Stimulated activated CD4-positive, alpha-beta T cell treated with anti-CD3 and anti-CD28 coated beads, TNF-alpha, amount 100 ng/mL, for 1 hour (primary cell): ENCODE measurements around the gene CAPN8.

Experiments used
- DNase-seq, 3 donors: peaks; one replicate each; pipeline ENCODE4 v3.0.0-alpha.2; 2020; ENCODE audit warnings: low read depth in 3 of 3, low spot score in 1 of 3

CAPN8 gene

GRCh38 chr1:223665592-223666312 is at the start of gene CAPN8:
Gene CAPN8, minus strand, starts transcription at chr1:223665701. Its CDS starts 55 bp downstream, at chr1:223665646.
- DNase-seq: no peak

GRCh38 chr1:223714849-223715603 is 49.5 kb upstream of the CAPN8 start:
- no peak for DNase-seq

GRCh38 chr1:223714421-223714724 is 48.9 kb upstream of the CAPN8 start:
- DNase-seq: no peak

- DNase-seq: no peak
Measured at GRCh38 chr1:223713546-223714420, 48.3 kb upstream of the CAPN8 start.

GRCh38 chr1:223712850-223713474 is 47.5 kb upstream of the CAPN8 start:
- DNase-seq: peak in 1 of 3 donors; percentile 29

- peak; percentile 24 to 34 (median 27) for DNase-seq
Measured at GRCh38 chr1:223712194-223712849, 46.8 kb upstream of the CAPN8 start, which contains the start of gene CAPN2. Gene CAPN2, plus strand, starts transcription at chr1:223712539. Its CDS starts 102 bp downstream, at chr1:223712641.

- no peak for DNase-seq
Measured at GRCh38 chr1:223711747-223712193, 46.3 kb upstream of the CAPN8 start.

- no peak for DNase-seq
Measured at GRCh38 chr1:223711173-223711572, 45.7 kb upstream of the CAPN8 start.

GRCh38 chr1:223710179-223711133 is 45.0 kb upstream of the CAPN8 start:
- no peak for DNase-seq

- DNase-seq: no peak
Measured at GRCh38 chr1:223709598-223709997, 44.1 kb upstream of the CAPN8 start.

- DNase-seq: no peak
Measured at GRCh38 chr1:223708651-223709268, 43.3 kb upstream of the CAPN8 start.

GRCh38 chr1:223708001-223708359 is 42.5 kb upstream of the CAPN8 start:
- no peak for DNase-seq

GRCh38 chr1:223707256-223708000 is 41.9 kb upstream of the CAPN8 start:
- DNase-seq: no peak

- DNase-seq: no peak
Measured at GRCh38 chr1:223706077-223706973, 40.8 kb upstream of the CAPN8 start.

GRCh38 chr1:223704921-223705878 is 39.7 kb upstream of the CAPN8 start:
- DNase-seq: no peak

- DNase-seq: no peak
Measured at GRCh38 chr1:223703668-223704013, 38.1 kb upstream of the CAPN8 start.
